ENCODE results near the gene UBE2D1. TPM values are rescaled to one million over a fixed set of nuclear protein-coding genes. Genes with fewer than 3 reads are reported as not detected.

The UBE2D1 gene
- total RNA-seq, 1 donor from 2014 or later, result 24.1 TPM

DNA sequence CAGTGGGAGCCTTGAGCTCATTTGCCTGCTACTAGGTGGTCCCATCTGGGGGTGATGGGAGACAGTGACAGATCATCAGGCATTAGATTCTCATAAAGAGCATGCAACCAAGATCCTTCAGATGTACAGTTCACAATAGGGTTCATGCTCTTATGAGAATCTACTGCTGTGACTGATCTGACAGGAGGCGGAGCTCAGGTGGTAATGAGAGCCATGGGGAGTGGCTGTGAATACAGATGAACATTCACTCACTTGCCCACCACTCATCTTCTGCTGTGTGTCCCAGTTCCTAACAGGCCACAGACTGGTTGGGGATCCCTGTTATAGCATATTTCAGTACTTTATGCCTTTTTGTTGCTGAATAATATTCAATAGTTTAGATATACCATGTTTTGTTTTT lies 6.6 kb upstream of the UBE2D1 start:
- no peak for TF ChIP-seq CTCF (IDR thresholded peaks at IDR 0.05; ENCODE audit: insufficient read depth, low read length, poor library complexity, severe bottlenecking)

GRCh38 chr10:58330431-58330830 lies 4.4 kb upstream of the UBE2D1 start:
- Histone ChIP-seq H3K4me3 (ENCODE audit: low read depth, low read length) (no peak overlapping the region), H3K36me3 (ENCODE audit: control insufficient read depth, insufficient read depth, low read length) (no peaks in the 10 kb centered on the region), H3K27me3 (ENCODE audit: control insufficient read depth, insufficient read depth, low read length) (no peaks in the 10 kb centered on the region)
- DNase-seq (ENCODE audit: low read depth), result no peak
- no peak for TF ChIP-seq CTCF (IDR thresholded peaks at IDR 0.05; ENCODE audit: insufficient read depth, low read length, poor library complexity, severe bottlenecking)

More for the DNA sequence above, 6.6 kb upstream of the UBE2D1 start:
- Histone ChIP-seq H3K27me3 (ENCODE audit: control insufficient read depth, insufficient read depth, low read length) (no peaks in the 10 kb centered on the region), H3K4me3 (ENCODE audit: low read depth, low read length) (no peak overlapping the region), H3K36me3 (ENCODE audit: control insufficient read depth, insufficient read depth, low read length) (no peaks in the 10 kb centered on the region)
- no peak for DNase-seq (ENCODE audit: low read depth)

- no peak for TF ChIP-seq CTCF (IDR thresholded peaks at IDR 0.05; ENCODE audit: insufficient read depth, low read length, poor library complexity, severe bottlenecking)
- no peak overlapping the region for H3K4me3 ChIP-seq (ENCODE audit: low read depth, low read length)
- H3K36me3 ChIP-seq (ENCODE audit: control insufficient read depth, insufficient read depth, low read length), result no peaks in the 10 kb centered on the region
- DNase-seq (ENCODE audit: low read depth), result no peak
- H3K27me3 ChIP-seq (ENCODE audit: control insufficient read depth, insufficient read depth, low read length), result no peaks in the 10 kb centered on the region
Measured at GRCh38 chr10:58331646-58332045, 3.2 kb upstream of the UBE2D1 start.

DNA sequence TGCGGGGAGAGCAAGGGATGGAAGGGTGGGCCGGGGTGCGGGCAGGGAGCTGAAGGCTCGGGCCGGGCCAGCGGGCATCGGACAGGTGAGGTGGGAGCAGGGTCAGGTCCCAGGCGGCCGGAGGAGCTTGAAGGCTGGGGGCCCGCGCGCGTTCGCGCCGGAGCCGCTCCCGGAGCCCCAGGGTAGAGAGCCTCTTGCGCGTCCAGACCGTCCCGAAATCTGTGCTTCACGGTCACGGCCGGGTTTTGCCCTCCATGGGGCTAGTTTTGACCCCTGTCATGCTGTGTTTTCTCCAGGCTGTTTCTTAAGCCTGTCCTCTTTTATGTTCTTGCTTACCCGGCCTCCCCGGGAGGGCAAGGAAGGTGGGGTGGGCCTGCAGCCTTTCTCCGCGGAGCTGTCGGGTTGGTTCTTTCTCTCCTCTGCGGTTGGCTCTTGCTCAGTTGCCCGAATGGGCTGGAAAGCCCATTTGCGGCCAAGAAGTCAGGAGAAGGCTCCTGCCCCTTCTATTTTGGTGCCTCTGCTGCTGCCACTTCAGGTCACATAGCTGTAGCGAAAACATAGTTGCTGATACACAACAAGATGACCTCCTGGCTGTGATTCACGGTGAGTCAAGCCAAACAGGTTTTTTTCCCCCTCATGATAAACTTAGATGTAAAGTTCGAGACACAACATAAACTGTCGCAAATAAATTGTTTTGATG lies 650 bp downstream of the UBE2D1 start:
- Histone ChIP-seq H3K27me3 (ENCODE audit: control insufficient read depth, insufficient read depth, low read length) (no peaks in the 10 kb centered on the region), H3K4me3 (ENCODE audit: low read depth, low read length) (peak overlapping the region; percentile 88), H3K36me3 (ENCODE audit: control insufficient read depth, insufficient read depth, low read length) (no peaks in the 10 kb centered on the region)
- no peak for TF ChIP-seq CTCF (IDR thresholded peaks at IDR 0.05; ENCODE audit: insufficient read depth, low read length, poor library complexity, severe bottlenecking)
- peak; percentile 16 for DNase-seq (ENCODE audit: low read depth)

- Histone ChIP-seq H3K4me3 (ENCODE audit: low read depth, low read length) (peak overlapping the region; percentile 88), H3K36me3 (ENCODE audit: control insufficient read depth, insufficient read depth, low read length) (no peaks in the 10 kb centered on the region), H3K27me3 (ENCODE audit: control insufficient read depth, insufficient read depth, low read length) (no peaks in the 10 kb centered on the region)
- DNase-seq (ENCODE audit: low read depth), result no peak
- no peak for TF ChIP-seq CTCF (IDR thresholded peaks at IDR 0.05; ENCODE audit: insufficient read depth, low read length, poor library complexity, severe bottlenecking)
Measured at GRCh38 chr10:58336242-58336641, 1.4 kb downstream of the UBE2D1 start.

DNA sequence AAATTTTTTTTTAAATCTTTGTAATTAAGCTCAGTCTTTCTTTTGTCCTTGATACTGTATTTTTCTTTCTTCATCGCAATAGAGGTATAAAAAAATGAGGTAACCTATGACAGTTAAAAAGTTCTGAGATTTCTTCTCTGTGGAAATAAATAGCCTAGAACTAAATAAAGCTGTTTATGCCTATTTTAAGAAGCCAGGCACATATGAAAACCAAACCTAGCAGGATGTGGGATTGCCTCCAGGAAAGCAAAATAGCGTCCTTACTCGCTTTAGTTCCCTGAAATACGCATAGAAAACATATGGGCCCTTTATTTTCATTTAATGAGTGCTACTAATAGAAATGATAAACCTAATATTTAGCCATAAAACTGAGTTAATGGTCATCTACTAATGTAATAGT lies 6.6 kb downstream of the UBE2D1 start:
- no peak for TF ChIP-seq CTCF (IDR thresholded peaks at IDR 0.05; ENCODE audit: insufficient read depth, low read length, poor library complexity, severe bottlenecking)
- H3K27me3 ChIP-seq (ENCODE audit: control insufficient read depth, insufficient read depth, low read length), result no peaks in the 10 kb centered on the region
- peaks cover 1% of the 10 kb centered on the region for H3K36me3 ChIP-seq (ENCODE audit: control insufficient read depth, insufficient read depth, low read length)

More for the DNA sequence above, 6.6 kb downstream of the UBE2D1 start:
- DNase-seq (ENCODE audit: low read depth), result no peak
- no peak overlapping the region for H3K4me3 ChIP-seq (ENCODE audit: low read depth, low read length)

Data from kidney epithelial cell (primary cell).